Measurements from ENCODE around the gene CTDSP1.

Gene CTDSP1

GRCh38 chr2:218405086-218405745 lies 5.5 kb downstream of the CTDSP1 start:
- Histone ChIP-seq H3K18ac (ENCODE audit: low read length) (peak overlapping the region; percentile 83), H3K36me3 (replicated peaks in 1 of 2; ENCODE audit: control insufficient read depth in 2 of 2, insufficient read depth in 2 of 2, low read length in 2 of 2) (peaks cover 21 to 41% of the 10 kb centered on the region in 2 donors), H4K91ac (ENCODE audit: low read depth, low read length, poor library complexity) (no peak overlapping the region), H2BK12ac (ENCODE audit: low read length) (peak overlapping the region; percentile 46), H2AFZ (ENCODE audit: low read length) (peak overlapping the region; percentile 75), H2BK5ac (ENCODE audit: low read length) (peak overlapping the region; percentile 87), H2BK120ac (ENCODE audit: low read depth, low read length) (peak overlapping the region; percentile 26), H3K4ac (ENCODE audit: low read length) (no peak overlapping the region), H2AK5ac (ENCODE audit: low read depth, low read length) (peak overlapping the region; percentile 47), H3K14ac (ENCODE audit: low read length) (no peak overlapping the region), H3K4me2 (ENCODE audit: insufficient read depth, low read length, poor library complexity, severe bottlenecking) (peak overlapping the region; percentile 86), H3K27ac (replicated peaks; ENCODE audit: low read length) (peak overlapping the region; percentile 89), H3K4me3 (ENCODE audit: low read length in 2 of 2) (peak overlapping the region in 1 of 2 donors; percentile 53), H3K79me1 (ENCODE audit: low read depth, low read length) (peaks cover 6% of the 10 kb centered on the region), H4K8ac (ENCODE audit: low read depth, low read length) (no peak overlapping the region), H3K9me3 (replicated peaks in 1 of 2; ENCODE audit: control insufficient read depth in 2 of 2, insufficient read depth in 1 of 2, low read depth in 1 of 2, low read length in 2 of 2) (no peaks in the 10 kb centered on the region), H3K27me3 (ENCODE audit: control insufficient read depth in 3 of 3, insufficient read depth in 3 of 3, low read depth in 1 of 3, low read length in 3 of 3) (no peaks in the 10 kb centered on the region), H3K9ac (ENCODE audit: low read depth, low read length, poor library complexity) (peak overlapping the region; percentile 50), H2BK15ac (ENCODE audit: low read length) (no peak overlapping the region), H3K23ac (ENCODE audit: low read depth, low read length, poor library complexity) (no peak overlapping the region), H3K4me1 (ENCODE audit: control insufficient read depth in 2 of 2, insufficient read depth in 1 of 2, low read depth in 1 of 2, low read length in 2 of 2) (peaks cover 18 to 21% of the 10 kb centered on the region in 2 donors)
- no peak for DNase-seq (ENCODE audit: low spot score)
- no CpG with 5 or more reads among the region's 8 CpGs for WGBS, 2 donors (ENCODE audit: extremely low coverage in 2 of 2, insufficient read length in 2 of 2, insufficient replicate concordance in 1 of 2)

GRCh38 chr2:218405746-218406208 lies 6.1 kb downstream of the CTDSP1 start:
- peak overlapping the region; percentile 87 for H2BK5ac ChIP-seq (ENCODE audit: low read length)
- no peak overlapping the region for H4K91ac ChIP-seq (ENCODE audit: low read depth, low read length, poor library complexity)
- peak; percentile 35 for DNase-seq (ENCODE audit: low spot score)
- no peak overlapping the region for H2BK12ac ChIP-seq (ENCODE audit: low read length)
- no peaks in the 10 kb centered on the region for H3K27me3 ChIP-seq (ENCODE audit: control insufficient read depth in 3 of 3, insufficient read depth in 3 of 3, low read depth in 1 of 3, low read length in 3 of 3)
- H4K8ac ChIP-seq (ENCODE audit: low read depth, low read length), result no peak overlapping the region
- peak overlapping the region; percentile 53 to 76 for H3K4me3 ChIP-seq (ENCODE audit: low read length in 2 of 2)
- H3K23ac ChIP-seq (ENCODE audit: low read depth, low read length, poor library complexity), result peak overlapping the region; percentile 44
- H3K4me2 ChIP-seq (ENCODE audit: insufficient read depth, low read length, poor library complexity, severe bottlenecking), result peak overlapping the region; percentile 86
- H3K36me3 ChIP-seq (replicated peaks in 1 of 2; ENCODE audit: control insufficient read depth in 2 of 2, insufficient read depth in 2 of 2, low read length in 2 of 2), result peaks cover 21 to 41% of the 10 kb centered on the region in 2 donors
- H3K9me3 ChIP-seq (replicated peaks in 1 of 2; ENCODE audit: control insufficient read depth in 2 of 2, insufficient read depth in 1 of 2, low read depth in 1 of 2, low read length in 2 of 2), result no peaks in the 10 kb centered on the region
- peak overlapping the region; percentile 90 for H3K9ac ChIP-seq (ENCODE audit: low read depth, low read length, poor library complexity)
- no peak overlapping the region for H3K4ac ChIP-seq (ENCODE audit: low read length)
- peaks cover 3% of the 10 kb centered on the region for H3K79me1 ChIP-seq (ENCODE audit: low read depth, low read length)
- H3K14ac ChIP-seq (ENCODE audit: low read length), result peak overlapping the region; percentile 99
- no CpG with 5 or more reads among the region's 15 CpGs for WGBS, 2 donors (ENCODE audit: extremely low coverage in 2 of 2, insufficient read length in 2 of 2, insufficient replicate concordance in 1 of 2)
- peak overlapping the region; percentile 89 for H3K27ac ChIP-seq (replicated peaks; ENCODE audit: low read length)
- peak overlapping the region; percentile 75 for H2AFZ ChIP-seq (ENCODE audit: low read length)
- H2BK15ac ChIP-seq (ENCODE audit: low read length), result no peak overlapping the region
- peaks cover 18 to 21% of the 10 kb centered on the region in 2 donors for H3K4me1 ChIP-seq (ENCODE audit: control insufficient read depth in 2 of 2, insufficient read depth in 1 of 2, low read depth in 1 of 2, low read length in 2 of 2)
- no peak overlapping the region for H2BK120ac ChIP-seq (ENCODE audit: low read depth, low read length)
- H3K18ac ChIP-seq (ENCODE audit: low read length), result peak overlapping the region; percentile 83
- peak overlapping the region; percentile 10 for H2AK5ac ChIP-seq (ENCODE audit: low read depth, low read length)

- H3K9me3 ChIP-seq (replicated peaks in 1 of 2; ENCODE audit: control insufficient read depth in 2 of 2, insufficient read depth in 1 of 2, low read depth in 1 of 2, low read length in 2 of 2), result no peaks in the 10 kb centered on the region
- H2BK120ac ChIP-seq (ENCODE audit: low read depth, low read length), result no peak overlapping the region
- H3K9ac ChIP-seq (ENCODE audit: low read depth, low read length, poor library complexity), result peak overlapping the region; percentile 90
- no peak overlapping the region for H4K91ac ChIP-seq (ENCODE audit: low read depth, low read length, poor library complexity)
- peak overlapping the region; percentile 10 for H2AK5ac ChIP-seq (ENCODE audit: low read depth, low read length)
- peak overlapping the region; percentile 87 for H2BK5ac ChIP-seq (ENCODE audit: low read length)
- peak; percentile 92 for DNase-seq (ENCODE audit: low spot score)
- peak overlapping the region; percentile 99 for H3K14ac ChIP-seq (ENCODE audit: low read length)
- peak overlapping the region; percentile 89 for H3K27ac ChIP-seq (replicated peaks; ENCODE audit: low read length)
- H3K79me1 ChIP-seq (ENCODE audit: low read depth, low read length), result peaks cover 3% of the 10 kb centered on the region
- H4K8ac ChIP-seq (ENCODE audit: low read depth, low read length), result no peak overlapping the region
- H3K4me1 ChIP-seq (ENCODE audit: control insufficient read depth in 2 of 2, insufficient read depth in 1 of 2, low read depth in 1 of 2, low read length in 2 of 2), result peaks cover 13 to 18% of the 10 kb centered on the region in 2 donors
- H3K4me2 ChIP-seq (ENCODE audit: insufficient read depth, low read length, poor library complexity, severe bottlenecking), result peak overlapping the region; percentile 95
- no CpG with 5 or more reads among the region's 56 CpGs for WGBS, 2 donors (ENCODE audit: extremely low coverage in 2 of 2, insufficient read length in 2 of 2, insufficient replicate concordance in 1 of 2)
- H3K4ac ChIP-seq (ENCODE audit: low read length), result no peak overlapping the region
- no peak overlapping the region for H2BK12ac ChIP-seq (ENCODE audit: low read length)
- H3K18ac ChIP-seq (ENCODE audit: low read length), result peak overlapping the region; percentile 96
- peak overlapping the region; percentile 93 for H2AFZ ChIP-seq (ENCODE audit: low read length)
- no peaks in the 10 kb centered on the region for H3K27me3 ChIP-seq (ENCODE audit: control insufficient read depth in 3 of 3, insufficient read depth in 3 of 3, low read depth in 1 of 3, low read length in 3 of 3)
- H3K4me3 ChIP-seq (ENCODE audit: low read length in 2 of 2), result peak overlapping the region; percentile 56 to 80
- peak overlapping the region; percentile 87 for H3K23ac ChIP-seq (ENCODE audit: low read depth, low read length, poor library complexity)
- peak overlapping the region; percentile 7 for H2BK15ac ChIP-seq (ENCODE audit: low read length)
- peaks cover 21 to 40% of the 10 kb centered on the region in 2 donors for H3K36me3 ChIP-seq (replicated peaks in 1 of 2; ENCODE audit: control insufficient read depth in 2 of 2, insufficient read depth in 2 of 2, low read length in 2 of 2)
Measured at GRCh38 chr2:218406209-218406948, 6.7 kb downstream of the CTDSP1 start.

Measured in neuronal stem cell (in vitro differentiated cells).